OCI-LY3 (cell line): ENCODE measurements around the gene SPAG9.

ENCODE experiments used
- H2AFZ ChIP-seq: fragments of 200-600, 300-600 bp; shearing (Covaris generic); 2 replicates; pipeline ENCODE4 v1.6.0; 2014; ENCODE audit warnings: antibody characterized with exemption, low read depth, low read length
- H3K27ac ChIP-seq: fragments of 200-600, 300-600 bp; sonication (generic); 2 replicates; pipeline ENCODE4 v1.5.1; 2014; ENCODE audit warnings: mild to moderate bottlenecking, low read length, moderate library complexity, mixed read lengths
- H3K27me3 ChIP-seq: fragments of 200-600, 300-600 bp; sonication (generic); 2 replicates; pipeline ENCODE4 v1.6.1; 2014; ENCODE audit warnings: low read depth, low read length, mixed read lengths
- H3K36me3 ChIP-seq: fragments of 200-600, 300-600 bp; sonication (generic); replicated peaks from 2 replicates; pipeline ENCODE3; 2014; ENCODE audit warnings: low read depth, low read length, mixed read lengths
- H3K4me1 ChIP-seq: fragments of 300-600, 200-600 bp; sonication (generic); 2 replicates; pipeline ENCODE4 v1.6.1; 2014; ENCODE audit warnings: low read length, mixed read lengths
- H3K4me2 ChIP-seq: fragments of 200-600, 300-600 bp; sonication (generic); 2 replicates; pipeline ENCODE4 v1.6.1; 2014; ENCODE audit warnings: low read length, mixed read lengths
- H3K4me3 ChIP-seq: fragments of 300-600, 200-600 bp; sonication (generic); 2 replicates; pipeline ENCODE4 v1.5.1; 2014; ENCODE audit warnings: antibody characterized with exemption, mild to moderate bottlenecking, low read length, moderate library complexity
- H3K79me2 ChIP-seq: fragments of 300-600, 200-600 bp; shearing (Covaris generic); 2 replicates; pipeline ENCODE4 v1.6.1; 2014; ENCODE audit warnings: mild to moderate bottlenecking, low read length, mixed read lengths
- H3K9ac ChIP-seq: fragments of 300-600, 200-600 bp; shearing (Covaris generic); 2 replicates; pipeline ENCODE4 v1.6.0; 2014; ENCODE audit warnings: mild to moderate bottlenecking, low read length, moderate library complexity
- H3K9me3 ChIP-seq: fragments of 200-600, 300-600 bp; shearing (Covaris generic); 2 replicates; pipeline ENCODE4 v1.6.1; 2014; ENCODE audit warnings: low read length, mixed read lengths; ENCODE audit not compliant: insufficient read depth
- H4K20me1 ChIP-seq: fragments of 200-600, 300-600 bp; sonication (generic); 2 replicates; pipeline ENCODE4 v1.6.1; 2016; ENCODE audit warnings: low read length, mixed read lengths; ENCODE audit not compliant: insufficient read depth
- CTCF ChIP-seq: fragments of 200-600, 300-600 bp; sonication (generic); IDR thresholded peaks from 2 replicates; pipeline ENCODE4 v1.5.1; 2014; ENCODE audit warnings: antibody characterized with exemption, low read length, low read depth
- EZH2phosphoT487 ChIP-seq: fragments of 200-600 bp; shearing (Covaris generic); IDR thresholded peaks from 2 replicates; pipeline ENCODE4 v1.6.1; 2018; ENCODE audit warnings: antibody characterized with exemption, mixed run types, low read depth

Gene SPAG9

GRCh38 chr17:51144266-51145022 lies 23.8 kb upstream of the SPAG9 start:
- no peak overlapping the region for H2AFZ ChIP-seq
- TF ChIP-seq CTCF (no peak), EZH2phosphoT487 (no peak)

GRCh38 chr17:51142597-51142996 lies 21.9 kb upstream of the SPAG9 start:
- TF ChIP-seq CTCF (no peak), EZH2phosphoT487 (no peak)
- Histone ChIP-seq H3K4me1 (peaks cover 3% of the 10 kb centered on the region), H3K9me3 (no peaks in the 10 kb centered on the region), H3K4me2 (no peak overlapping the region), H3K36me3 (no peaks in the 10 kb centered on the region), H2AFZ (no peak overlapping the region), H3K4me3 (no peak overlapping the region), H3K27ac (no peak overlapping the region), H4K20me1 (no peaks in the 10 kb centered on the region), H3K27me3 (no peaks in the 10 kb centered on the region), H3K79me2 (no peaks in the 10 kb centered on the region), H3K9ac (no peak overlapping the region)

More at GRCh38 chr17:51144266-51145022, 23.8 kb upstream of the SPAG9 start:
- Histone ChIP-seq H3K4me3 (no peak overlapping the region), H3K4me2 (no peak overlapping the region), H3K9ac (no peak overlapping the region), H3K79me2 (no peaks in the 10 kb centered on the region), H3K27me3 (no peaks in the 10 kb centered on the region), H3K36me3 (no peaks in the 10 kb centered on the region), H3K27ac (no peak overlapping the region), H4K20me1 (no peaks in the 10 kb centered on the region), H3K9me3 (no peaks in the 10 kb centered on the region), H3K4me1 (peaks cover 7% of the 10 kb centered on the region)

- H2AFZ ChIP-seq = no peak overlapping the region
- no peaks in the 10 kb centered on the region for H3K36me3 ChIP-seq
- no peak overlapping the region for H3K27ac ChIP-seq
- H3K79me2 ChIP-seq = no peaks in the 10 kb centered on the region
- no peaks in the 10 kb centered on the region for H3K27me3 ChIP-seq
- no peak for TF ChIP-seq EZH2phosphoT487
- TF ChIP-seq CTCF = no peak
- H3K9ac ChIP-seq = no peak overlapping the region
- peaks cover 6% of the 10 kb centered on the region; the same call in 1 of the 2 replicates for H3K4me1 ChIP-seq
- no peak overlapping the region for H3K4me2 ChIP-seq
- no peak overlapping the region for H3K4me3 ChIP-seq
- H3K9me3 ChIP-seq = no peaks in the 10 kb centered on the region
- H4K20me1 ChIP-seq = no peaks in the 10 kb centered on the region
These were observed 15.3 kb upstream of the SPAG9 start for GRCh38 chr17:51135956-51136355.

GRCh38 chr17:51133365-51133764 lies 12.7 kb upstream of the SPAG9 start:
- H2AFZ ChIP-seq = no peak overlapping the region
- H3K4me1 ChIP-seq = peaks cover 6% of the 10 kb centered on the region; the same call in 1 of the 2 replicates

More at GRCh38 chr17:51133365-51133764, 12.7 kb upstream of the SPAG9 start:
- H3K9me3 ChIP-seq = no peaks in the 10 kb centered on the region
- H3K27me3 ChIP-seq = no peaks in the 10 kb centered on the region
- no peak overlapping the region for H3K4me2 ChIP-seq
- H3K79me2 ChIP-seq = no peaks in the 10 kb centered on the region
- H3K4me3 ChIP-seq = no peak overlapping the region
- TF ChIP-seq EZH2phosphoT487 (no peak), CTCF (no peak)
- H3K27ac ChIP-seq = no peak overlapping the region
- H4K20me1 ChIP-seq = no peaks in the 10 kb centered on the region
- no peaks in the 10 kb centered on the region for H3K36me3 ChIP-seq
- no peak overlapping the region for H3K9ac ChIP-seq
